ENCODE data around the gene TMCC1.
"Not testable (repeated sequence)": the region's sequence is repeated elsewhere in the genome, so short reads cannot be mapped to it uniquely, and the experiment has no call there.

The TMCC1 gene

DNA sequence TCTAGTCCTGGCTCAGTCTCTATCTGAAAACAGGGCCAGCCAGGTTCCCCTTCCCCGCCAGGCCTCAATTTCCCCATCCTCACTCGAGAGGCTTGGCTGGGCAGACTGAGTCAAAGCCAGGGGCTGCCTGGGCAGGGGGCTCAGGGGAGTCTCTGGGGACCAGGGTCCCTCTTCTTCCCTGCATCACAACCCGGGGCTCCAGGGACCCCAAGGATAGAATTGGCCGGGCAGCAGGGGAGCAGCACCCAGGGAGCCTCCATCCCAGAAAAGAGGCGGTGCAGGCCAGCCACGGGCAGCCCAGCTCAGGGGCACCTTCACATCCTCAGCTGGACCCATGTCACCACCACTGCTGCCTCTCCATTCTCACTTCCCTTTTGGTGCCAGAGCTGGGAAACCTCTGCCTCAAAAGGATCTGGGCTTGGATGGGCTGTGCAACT, 273.8 kb downstream of the TMCC1 start:
- DNase-seq: no peak

DNA sequence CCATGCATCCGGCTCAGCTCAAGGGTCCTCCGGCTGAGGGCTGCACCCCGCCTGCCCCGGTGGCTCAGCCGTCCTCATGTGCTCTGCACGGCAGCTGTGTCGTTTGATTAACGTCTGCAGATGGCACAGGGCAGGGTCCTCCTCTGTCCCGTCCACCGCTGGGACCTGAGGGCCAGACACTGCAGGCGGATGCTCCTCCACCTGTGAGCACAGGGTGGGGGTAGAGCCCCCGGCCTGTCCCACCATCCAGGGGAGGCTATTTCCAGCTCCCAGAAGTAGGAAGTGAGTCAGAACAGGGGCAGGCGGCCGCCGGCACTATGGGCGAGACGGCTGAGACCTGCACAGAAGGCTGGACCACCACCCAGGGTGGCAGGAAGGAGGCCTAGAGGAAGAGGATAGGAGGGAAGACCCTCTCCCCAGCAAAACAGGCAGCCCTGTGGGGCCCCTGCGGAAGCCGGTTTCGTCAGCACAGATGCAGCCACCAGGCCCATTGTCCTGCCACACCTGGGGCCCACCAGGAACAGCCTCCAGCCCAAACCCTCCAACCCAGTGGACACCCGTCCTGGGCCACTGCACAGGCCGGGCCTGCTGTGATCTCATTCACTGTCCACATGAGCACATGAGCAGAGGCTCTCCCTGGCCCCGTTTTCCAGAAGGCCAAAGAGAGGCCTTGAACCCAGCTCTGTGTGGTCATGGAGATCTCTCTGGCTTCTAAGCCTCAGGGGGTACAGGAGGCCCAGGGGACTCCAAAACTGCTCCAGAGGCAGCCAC, 274.4 kb downstream of the TMCC1 start:
- DNase-seq: no peak

DNA sequence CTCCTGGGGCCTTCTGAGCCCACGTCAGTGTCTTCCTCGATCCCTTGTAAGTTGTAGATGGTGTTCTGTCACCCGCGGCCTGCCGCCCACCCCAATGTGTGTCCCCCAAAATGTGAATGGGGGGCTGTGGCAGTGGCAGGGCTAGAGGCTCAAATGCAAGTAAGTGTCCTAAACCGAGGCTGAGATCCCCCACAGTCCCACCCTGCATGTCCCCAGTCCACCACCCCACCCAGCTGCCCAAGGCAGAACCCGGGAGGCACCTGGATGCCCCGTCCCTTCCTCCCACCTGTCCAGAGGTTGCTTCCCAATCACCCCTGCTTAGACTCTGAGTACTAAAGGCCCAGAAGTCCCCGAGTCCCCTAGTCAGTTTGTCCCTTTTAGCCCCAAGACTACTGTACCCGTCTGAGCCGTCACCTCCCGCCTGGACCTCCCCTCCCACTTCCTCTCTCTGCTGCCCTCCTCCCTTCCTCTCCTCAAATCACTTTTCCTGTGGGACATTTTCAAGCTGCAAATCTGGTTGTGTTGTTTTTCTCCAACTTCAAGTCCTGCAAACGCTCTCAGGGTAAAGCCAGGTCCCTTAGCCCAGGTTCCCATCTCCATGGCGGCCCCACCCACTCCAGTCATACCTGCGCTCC, 275.2 kb downstream of the TMCC1 start:
- DNase-seq: no peak

DNA sequence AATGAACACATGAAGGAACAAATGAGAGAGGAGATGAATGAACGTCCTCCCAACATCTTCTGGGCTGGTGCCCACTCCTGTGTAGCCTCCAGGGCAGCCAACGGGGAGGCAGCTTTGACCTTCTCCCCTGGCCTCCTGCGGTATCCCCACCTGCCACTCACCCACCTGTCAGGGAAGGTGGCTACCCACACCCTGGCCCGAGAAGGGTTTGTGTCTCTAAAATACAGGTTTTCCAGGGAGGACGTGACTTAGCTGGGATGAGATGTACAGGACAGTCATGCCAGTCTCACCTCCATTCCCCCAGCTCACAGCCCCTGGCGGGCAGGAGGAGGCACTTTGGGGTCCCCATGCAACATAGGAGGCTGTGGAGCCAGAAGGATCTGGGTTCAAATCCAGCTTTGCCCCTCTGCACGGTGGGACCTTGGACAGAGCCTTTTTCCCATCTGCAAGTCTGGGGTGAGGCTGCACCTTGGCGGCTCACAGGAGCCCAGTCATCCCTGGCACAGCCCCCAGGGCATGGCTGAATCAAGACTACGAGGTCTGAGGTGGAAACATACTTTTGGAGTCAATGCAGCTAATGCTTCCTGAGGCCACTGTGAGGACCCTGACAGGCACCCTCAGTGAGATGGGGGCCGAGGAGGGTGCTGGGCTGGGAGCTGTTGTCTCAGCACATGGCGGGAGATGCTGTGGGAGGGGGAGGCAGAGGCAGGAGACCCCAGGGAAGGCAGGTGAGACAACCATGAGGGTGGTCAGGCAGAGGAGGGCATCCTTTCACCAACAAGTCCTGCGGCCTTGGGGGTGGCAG, 275.9 kb downstream of the TMCC1 start:
- no peak for DNase-seq

DNA sequence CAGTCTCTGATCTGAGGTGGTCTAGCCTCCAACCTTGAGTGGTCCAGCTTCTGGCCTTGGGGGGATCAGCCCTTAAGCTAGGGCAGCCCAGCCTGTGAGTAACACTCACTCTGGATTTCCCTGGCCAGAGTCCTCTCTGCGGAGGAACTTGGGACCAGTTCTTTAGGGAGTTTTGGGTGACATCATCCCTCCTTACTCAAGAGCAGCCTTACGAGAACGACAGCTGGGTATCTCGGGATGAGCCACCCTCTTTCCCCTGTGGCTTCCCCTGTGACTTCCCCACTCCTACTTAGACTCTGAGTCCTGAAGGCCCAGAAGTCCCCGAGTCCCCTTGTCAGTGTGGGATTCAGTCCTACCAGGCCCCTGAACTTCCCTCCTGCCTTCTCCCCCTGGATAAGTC, 276.8 kb downstream of the TMCC1 start:
- no peak for DNase-seq

DNA sequence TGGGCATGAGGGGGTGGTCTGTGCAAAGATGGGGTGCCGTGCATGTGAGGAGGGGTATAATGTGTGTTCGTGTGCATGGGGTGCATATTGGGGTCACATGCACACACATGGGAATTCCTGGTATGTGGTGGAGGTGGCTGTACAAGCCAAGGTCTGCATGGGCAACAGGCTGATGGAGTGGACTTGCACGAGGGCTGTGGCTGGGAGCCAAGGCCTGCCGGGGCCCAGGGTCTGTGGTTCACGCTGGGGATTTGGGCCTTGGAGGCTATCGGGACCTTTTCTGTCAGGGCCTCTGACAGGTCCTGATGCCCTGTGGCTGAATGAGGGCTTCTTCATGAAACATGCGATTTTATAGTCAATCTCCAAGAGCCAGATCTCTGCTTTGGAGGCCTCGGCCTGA, 277.2 kb downstream of the TMCC1 start:
- no peak for DNase-seq

DNA sequence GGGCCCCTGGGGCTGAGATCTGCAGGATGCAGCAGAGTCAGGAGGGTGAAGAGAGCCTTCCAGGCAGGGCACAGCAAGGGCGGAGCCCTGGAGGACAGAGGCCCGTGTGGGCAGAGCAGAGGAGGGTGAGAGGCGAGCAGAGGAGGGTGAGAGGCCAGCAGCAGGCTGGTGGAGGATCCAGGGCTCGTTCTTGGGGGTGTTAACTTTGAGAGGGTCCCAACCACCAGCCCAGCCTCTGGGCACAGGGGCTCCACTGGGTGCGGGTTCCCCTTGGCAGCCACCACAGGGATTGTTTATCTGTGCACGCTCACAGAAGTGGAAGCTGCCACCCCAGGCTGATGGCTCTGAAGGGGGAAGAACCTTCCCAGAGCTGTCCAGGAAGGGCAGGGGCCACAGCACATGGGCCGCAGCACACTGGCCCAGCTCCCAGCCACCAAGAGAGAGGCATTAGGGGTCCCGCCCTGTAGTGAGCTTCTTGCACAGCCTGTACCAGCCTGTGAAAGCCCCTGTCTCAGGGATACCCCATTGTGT, 277.7 kb downstream of the TMCC1 start:
- DNase-seq: no peak

DNA sequence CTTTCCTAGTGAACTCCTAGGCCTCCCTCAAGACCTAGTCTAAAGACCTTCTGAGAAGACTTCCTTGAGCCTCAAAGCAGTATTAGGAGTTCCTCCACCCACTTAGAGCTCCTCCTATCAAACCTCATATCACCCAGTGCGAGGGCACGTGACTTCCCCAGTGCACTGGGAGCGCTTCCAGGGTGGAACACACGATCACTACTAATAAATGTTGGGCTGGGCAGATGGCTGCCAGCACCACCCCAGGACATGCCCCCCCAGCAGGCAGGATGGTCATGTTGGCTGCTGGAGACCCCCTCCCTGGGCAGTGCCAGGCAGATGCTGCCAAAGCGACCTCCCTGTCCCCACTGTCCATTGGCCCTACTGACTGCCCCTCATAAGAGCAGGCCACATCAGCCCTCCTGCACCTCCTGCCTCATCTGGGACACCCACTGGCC, 278.6 kb downstream of the TMCC1 start:
- DNase-seq: no peak

DNA sequence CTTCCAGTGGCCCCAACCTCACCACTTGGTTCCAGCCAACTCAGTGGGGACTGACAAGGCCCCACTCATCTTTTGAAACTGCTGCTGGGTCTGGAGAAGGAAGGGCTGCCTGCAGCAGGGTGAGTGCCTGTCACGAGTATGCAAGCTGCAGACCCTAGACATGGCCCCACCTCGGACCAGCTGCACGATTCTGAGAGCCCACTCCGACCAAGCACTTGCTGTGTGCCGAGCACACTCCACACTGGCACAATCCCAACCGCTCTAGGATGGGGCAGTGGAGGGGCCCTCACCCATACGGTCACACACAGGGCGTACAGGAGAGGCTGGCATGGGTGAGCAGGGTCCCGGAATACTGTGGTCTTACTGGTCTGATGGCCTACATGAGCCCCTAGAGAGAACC, 279.1 kb downstream of the TMCC1 start:
- no peak for DNase-seq

DNA sequence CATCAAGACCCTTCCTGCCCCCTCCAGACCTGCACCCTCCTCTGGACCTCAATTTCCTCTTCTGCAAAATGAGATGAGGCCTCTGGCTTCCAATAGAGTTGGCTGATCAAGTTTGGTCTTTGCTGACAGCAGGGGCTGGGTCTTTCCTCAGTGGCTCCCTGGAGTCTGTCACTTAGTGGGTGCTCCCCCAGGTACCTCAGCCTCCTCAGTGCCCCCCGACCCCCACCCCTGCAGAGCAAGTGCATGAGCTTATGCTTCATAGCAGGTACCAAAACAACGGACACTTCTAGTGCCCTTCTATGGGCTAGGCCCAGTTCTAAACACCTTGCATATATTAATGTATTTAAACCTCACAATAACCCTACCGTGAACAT, 280.2 kb downstream of the TMCC1 start:
- DNase-seq: no peak

DNA sequence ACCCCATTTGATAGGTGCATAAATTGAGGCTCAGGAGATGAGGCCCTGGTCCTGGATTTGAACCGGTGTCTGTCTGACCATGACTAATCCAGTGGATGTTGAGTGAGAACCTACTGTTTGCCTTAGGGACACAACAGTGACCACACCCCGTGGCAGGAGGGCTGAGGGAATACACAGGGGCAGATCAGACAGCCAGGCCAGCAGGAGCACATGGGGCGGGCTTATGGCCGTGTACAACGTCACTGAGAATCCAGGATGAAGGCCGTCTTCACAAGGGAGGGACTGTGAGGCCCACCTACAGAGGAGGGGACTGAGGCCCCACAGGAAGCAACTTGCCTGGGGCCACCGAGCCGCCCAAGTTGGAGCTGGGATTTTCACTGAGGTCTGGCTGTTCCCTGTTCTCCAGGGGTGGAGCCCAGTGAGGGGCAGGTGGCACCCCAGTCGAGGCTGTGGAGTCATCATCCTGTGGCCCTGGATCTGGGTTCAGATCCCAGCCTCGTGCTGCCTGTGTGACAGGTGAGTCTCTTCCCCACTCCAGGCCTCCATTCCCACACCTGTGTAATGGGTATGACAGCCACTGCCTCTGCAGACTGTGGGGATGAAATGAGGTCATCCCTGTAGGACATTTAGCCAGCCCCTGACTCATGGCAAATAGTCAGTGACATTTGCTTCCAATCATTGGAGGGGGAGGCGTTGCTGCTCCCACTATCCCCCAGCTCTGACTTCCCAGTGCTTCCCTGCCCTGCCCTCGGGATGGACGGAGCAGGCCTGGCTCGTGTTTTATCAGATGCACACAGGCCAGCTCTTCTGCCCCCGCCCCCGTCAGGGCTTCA, 280.8 kb downstream of the TMCC1 start:
- no peak for DNase-seq

DNA sequence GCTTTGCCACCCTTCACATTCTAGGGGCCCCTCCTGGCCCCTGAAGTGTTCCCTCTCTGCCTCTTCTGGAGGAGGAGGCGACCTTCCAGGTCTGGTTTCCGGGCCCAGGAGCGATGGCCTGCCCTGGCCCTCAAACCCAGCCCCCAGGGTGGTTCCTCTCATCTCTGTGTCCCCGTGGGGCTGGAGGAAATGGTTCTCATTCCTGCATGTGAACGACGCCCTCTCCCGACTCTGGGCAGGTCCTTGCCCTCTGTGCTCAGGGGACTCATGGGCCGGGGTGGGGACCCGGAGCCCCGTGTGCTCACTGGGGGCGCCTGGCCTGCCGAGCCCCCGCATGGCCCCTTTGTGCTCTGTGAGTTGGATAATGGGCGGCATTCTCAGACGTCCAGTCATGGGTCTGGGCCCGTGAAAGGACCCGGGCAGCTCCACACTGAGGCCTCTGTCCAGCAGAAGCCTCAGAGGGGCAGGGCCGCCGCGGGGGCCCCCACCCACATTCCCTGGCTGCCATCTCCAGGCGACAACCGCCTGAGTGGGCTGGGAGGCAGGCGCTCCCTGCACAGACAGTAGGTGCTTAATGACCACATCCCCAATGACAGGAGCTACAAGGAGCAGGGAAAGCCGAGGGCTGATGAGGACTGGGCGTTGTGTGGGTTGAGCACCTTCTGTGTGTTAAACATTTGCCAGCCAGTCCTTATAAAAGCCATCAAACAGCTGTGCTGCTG, 281.5 kb downstream of the TMCC1 start:
- DNase-seq: no peak

DNA sequence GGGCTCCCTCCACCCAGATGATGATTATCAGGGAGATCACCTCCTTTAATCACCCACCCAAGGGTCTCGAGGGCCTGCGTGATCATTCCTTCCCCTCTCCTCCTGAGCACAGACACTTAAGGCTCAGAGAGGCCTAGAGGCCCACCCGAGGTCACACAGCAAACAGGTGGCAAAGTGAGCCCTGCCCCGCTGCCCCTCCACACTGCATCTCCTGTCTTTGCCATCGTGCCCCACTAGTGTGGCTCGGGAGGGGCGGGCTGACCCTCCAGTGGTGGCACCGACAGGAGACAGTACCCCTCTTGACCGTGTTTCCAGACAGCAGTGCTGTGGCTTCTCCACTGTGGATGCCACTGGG, 282.1 kb downstream of the TMCC1 start:
- DNase-seq: no peak

DNA sequence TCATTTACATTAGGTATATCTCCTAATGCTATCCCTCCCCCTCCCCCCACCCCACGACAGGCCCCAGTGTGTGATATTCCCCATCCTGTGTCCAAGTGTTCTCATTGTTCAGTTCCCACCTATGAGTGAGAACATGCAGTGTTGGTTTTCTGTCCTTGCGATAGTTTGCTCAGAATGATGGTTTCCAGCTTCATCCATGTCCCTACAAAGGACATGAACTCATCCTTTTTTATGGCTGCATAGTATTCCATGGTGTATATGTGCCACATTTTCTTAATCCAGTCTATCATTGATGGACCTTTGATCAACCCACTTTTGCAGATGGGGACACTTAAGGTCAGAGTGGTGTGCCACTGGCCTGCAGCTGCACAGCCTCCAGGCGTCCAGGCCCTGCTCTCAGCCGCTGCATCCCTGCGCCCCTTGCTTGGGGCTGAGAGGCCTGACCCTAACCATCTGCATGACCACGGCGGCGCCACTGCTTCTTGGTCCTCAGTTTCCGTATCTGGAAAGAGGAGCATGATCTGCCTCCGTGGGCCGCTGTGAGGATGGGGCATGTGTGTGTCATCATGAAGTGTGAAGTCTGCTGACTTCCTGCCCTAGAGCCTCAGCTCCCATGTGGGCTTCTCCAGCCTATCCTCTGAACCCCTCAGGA, 282.6 kb downstream of the TMCC1 start:
- DNase-seq: not testable (repeated sequence)

DNA sequence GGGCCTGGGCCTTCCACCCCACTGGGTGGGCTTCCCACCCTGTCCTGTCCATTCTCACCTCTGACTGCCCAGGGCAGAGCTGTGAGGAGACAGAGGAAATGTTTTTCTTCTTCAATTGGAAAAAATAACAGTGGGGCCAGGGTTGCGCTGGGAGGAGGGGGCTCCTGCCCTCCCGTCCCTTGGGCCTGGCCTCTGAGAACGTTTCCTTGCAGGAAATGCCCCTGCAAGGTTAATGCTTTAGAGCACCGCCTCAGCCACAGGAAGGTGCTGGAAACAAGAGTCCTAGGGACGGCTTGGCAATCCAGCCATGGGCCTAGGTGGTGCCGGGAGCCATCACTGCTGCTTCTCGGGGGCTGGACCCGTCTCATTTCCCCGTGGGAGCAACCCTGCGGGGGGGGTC, 283.2 kb downstream of the TMCC1 start:
- DNase-seq: no peak

DNA sequence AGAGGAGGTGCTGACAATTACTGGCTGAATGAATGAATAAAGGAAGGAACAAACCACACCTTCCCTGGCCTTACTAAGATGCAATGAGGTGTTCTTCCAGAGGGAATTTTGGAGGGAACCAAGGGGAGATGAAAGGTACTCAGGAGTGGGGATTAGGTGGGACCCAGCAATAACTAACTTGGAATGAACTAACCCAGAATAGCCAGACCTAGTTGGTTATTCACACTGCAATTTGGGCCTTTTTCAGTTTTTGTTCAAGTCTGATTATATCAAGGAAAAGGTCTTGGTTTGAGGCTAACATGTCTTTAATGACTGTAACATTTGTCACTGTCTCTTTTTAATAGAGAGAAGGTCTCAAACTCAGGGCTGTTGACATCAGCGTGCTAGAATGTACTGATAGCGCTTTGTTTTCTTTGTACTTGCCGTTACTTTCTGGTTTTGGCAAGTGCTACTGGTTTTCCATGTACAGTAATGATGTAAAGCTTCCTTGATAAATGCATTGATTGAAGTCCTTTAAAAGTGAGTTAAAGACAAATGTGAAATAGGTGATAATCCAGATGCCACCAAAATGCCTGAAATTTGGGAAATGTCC, 283.8 kb downstream of the TMCC1 start:
- no peak for DNase-seq

DNA sequence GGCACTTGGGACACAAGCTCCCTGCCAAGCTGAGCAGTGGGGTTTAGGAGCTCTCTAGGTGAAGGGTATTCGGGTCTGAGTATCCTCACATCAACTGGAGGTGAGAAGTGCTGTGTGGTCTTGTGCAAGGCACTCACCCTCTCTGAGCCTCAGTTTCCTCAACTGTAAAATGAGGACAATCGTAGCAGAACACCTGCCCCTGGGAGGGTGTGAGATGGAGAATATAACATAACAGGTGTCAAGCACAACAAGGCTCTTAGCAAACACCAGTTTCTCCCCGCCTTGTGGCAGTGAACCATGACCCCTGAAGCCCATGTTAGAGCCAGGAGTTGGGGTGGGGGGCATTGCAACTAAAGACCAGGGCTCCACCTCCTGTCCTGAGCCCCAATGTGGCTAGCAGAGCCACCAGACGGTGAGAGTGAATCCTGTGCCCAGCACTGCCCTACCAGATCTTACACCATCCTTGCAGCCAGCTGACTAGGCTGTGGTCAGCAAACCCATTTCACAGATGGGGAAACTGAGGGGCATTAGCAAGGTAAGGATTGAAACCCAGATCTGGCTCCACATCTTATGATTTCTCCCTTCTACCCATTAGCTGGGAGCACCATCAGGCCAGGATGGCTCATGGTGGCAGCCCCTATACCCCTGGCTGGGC, 284.4 kb downstream of the TMCC1 start:
- no peak for DNase-seq

DNA sequence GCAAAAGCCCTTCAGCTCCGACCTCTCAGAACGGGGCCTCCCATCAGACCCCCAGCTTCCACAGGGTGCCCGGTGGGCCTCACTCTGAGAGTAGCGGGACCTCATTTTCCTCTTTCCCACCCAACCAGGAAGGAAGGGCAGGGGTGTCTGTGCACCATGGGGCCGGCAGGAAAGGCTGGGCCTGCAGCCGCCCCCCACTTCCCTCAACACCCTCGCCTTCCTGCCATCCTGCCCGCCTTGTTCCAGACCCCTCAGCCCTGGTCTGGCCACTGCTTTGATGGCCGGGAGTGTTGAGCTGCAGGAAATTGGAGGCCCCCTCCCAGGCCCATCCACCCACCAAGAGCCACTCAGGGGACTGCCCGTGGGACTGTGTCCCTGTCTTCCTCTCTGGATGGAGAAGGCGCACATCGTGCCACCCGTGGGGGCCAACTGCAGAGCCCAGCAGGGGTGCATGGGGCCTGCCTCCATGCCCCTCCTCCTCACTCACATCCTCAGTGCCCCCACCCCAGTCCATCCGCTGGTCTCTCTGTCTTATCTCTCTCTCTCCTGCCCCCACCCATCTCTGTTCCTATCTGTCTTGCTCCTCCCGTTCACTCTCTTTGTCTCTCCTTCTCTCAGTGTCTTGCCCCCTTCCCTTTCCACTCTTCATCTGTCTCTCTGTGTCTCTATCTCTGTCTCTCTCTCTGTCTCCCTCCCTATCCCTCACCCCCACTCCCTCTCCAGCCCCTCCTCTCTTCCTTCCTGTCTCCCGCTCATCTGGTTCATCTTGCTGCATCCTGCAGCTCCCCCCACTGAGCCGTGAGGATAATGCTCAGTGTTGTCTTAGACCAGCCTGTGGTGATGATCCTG, 285.2 kb downstream of the TMCC1 start:
- DNase-seq: no peak

DNA sequence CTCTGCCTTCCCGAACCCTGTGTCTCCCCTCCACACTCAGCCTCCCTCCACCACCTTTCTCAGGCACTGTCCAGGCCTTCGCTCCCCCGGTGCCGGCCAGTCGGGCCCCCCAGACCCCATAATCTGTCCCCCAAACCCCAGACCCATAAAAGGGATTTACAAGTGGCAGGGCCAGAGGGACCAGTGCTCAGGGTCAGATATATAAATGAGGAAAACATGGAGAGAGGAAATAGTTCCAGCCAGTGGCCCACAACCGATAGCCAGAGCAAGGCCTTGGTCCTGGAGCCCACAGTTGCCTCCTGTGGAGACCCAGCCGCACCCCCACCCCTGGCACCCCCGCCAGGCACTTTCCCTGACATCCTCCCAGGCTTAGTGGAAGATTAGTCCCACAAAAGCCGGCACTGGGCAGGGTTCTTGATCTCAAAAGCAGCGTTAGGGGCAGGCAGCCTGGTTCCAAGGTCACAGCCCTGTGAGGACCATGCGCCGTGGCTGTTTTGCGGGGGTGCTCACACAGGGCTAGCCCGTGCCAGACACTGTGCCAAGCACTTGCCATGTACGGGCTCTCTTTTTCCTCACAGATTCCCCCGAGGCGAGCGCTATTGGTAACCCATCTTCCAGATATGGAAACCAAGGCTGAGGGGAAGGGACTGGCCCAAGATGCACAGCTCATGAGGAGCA, 286.0 kb downstream of the TMCC1 start:
- DNase-seq: no peak
